Fibroblast of skin of left biceps (primary cell): ENCODE data around the gene ATP11A.

Source experiments
- DNase-seq, 2 experiments: peaks; one replicate each; pipeline ENCODE4 v3.0.0-alpha.2; 2013; ENCODE audit warnings: low read depth in 2 of 2

The ATP11A gene

GRCh38 chr13:112818698-112819045 lies 128.8 kb downstream of the ATP11A start:
- no peak for DNase-seq

GRCh38 chr13:112819111-112819510 lies 129.3 kb downstream of the ATP11A start:
- no peak for DNase-seq

DNA sequence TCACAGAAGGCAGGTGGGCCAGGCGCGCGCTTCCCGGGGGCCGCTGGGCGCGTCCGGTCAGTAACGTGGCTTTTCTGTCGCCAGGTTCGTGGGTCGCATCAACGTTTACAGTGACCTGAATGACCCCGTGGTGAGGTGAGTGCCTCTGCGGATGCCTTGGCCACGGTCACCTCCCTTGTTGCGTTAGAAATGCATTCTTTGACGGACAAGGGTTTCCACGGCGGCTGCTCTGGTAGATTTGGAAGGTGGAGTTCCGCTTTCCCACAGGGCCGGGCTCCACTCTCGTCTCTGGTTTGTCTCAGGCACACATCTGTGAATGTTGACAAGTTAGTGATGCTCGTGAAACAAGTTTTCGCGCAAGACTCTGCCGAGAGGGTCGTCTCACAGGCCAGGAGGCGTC lies 130.0 kb downstream of the ATP11A start:
- DNase-seq = no peak

GRCh38 chr13:112820318-112820717 lies 130.5 kb downstream of the ATP11A start:
- DNase-seq = no peak

- no peak for DNase-seq
These were observed 131.7 kb downstream of the ATP11A start for GRCh38 chr13:112821340-112822055.

GRCh38 chr13:112822851-112823250 lies 133.0 kb downstream of the ATP11A start:
- no peak for DNase-seq

DNA sequence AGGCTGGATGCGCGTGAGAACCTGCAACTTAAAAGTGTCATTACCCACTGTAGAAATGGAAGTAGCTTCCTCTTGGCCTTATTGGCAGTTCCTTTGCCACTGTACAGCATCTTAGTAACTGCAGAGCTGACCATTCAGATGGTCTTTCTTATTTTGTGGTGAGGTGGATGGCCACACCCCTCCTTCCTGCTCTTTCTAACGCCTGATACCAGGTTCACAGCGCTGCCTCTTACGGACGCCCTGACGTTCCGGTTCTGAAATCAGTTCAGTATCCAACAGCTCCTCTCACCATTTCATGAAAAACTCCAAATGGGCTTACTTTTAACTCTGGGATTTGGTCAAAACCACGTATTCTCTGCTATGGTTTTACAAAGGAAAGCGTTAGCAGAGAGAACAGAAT lies 134.6 kb downstream of the ATP11A start:
- no peak for DNase-seq

DNA sequence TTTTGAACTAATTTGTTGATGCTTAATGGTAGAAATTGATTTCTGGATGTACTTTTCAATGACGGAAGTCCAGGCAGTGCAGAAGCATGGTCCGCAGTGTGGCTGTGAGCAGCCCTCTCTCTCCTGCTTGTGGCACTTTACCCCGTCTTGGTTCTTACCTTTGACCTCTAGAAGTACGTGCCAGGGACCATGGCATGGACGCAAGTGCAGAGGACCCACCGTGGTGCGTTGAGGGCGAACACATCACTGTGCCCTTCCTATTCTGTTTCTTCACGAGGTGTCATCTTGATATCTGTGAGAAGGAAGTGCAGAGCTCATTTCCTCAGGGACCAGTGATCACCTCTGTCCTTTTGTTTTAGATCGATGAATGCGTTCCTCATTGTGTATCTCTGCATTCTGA lies 135.2 kb downstream of the ATP11A start:
- DNase-seq = no peak

DNA sequence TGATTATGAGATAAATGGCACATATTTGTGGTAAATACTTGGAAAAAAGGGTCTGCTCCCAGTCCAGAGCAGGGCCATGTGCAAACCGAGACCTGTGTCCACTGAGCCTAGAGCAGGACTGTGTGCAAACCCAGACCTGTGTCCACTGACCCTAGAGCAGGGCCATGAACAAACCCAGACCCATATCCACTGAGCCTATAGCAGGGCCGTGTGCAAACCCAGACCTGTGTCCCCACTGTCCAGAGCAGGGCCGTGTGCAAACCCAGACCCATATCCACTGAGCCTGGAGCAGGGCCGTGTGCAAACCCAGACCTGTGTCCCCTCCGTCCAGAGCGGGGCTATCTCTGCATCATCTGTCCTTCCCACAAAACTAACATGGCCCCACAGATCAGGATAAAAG lies 136.0 kb downstream of the ATP11A start:
- no peak for DNase-seq

GRCh38 chr13:112826565-112826964 lies 136.7 kb downstream of the ATP11A start:
- no peak for DNase-seq

DNA sequence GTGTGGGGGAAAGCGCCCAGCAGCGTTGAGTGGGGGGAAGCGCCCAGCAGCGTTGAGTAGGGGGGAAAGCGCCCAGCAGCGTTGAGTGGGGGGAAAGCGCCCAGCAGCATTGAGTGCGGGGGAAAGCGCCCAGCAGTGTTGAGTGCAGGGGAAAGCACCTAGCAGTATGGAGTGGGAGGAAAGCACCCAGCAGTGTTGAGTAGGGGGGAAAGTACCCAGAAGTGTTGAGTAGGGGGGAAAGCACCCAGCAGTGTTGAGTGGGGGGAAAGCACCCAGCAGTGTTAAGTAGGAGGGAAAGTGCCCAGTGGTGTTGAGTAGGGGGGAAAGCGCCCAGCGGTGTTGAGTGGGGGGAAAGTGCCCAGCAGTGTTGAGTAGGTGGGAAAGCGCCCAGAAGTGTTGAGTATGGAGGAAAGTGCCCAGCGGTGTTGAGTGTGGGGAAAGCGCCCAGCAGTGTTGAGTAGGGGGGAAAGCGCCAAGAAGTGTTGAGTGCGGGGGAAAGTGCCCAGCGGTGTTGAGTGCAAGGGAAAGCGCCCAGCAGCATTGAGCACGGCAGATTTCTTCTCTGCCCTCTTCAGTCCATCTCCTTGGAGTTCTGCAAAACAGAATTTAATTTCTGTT lies 138.4 kb downstream of the ATP11A start:
- DNase-seq = no peak

DNA sequence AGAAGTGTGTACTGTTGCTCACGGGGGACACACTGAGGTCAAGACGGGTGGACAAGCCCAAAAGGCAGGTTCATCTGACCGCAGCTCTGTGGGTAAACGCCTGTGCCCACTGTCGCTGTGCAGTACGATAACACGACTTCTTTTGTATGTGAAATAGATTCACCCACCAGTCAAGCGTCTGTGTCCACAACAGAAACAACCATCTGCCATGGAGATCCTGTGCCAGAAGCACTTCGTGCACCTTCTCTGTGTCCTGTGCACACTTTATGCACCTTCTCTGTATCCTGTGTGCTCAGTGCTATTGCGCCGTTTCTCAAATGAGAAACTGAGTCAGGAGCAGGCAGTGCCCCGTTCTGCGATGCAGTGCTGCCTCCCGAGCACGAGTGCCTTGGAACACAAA lies 138.9 kb downstream of the ATP11A start:
- DNase-seq = no peak

GRCh38 chr13:112831196-112831595 lies 141.4 kb downstream of the ATP11A start:
- DNase-seq = no peak

DNA sequence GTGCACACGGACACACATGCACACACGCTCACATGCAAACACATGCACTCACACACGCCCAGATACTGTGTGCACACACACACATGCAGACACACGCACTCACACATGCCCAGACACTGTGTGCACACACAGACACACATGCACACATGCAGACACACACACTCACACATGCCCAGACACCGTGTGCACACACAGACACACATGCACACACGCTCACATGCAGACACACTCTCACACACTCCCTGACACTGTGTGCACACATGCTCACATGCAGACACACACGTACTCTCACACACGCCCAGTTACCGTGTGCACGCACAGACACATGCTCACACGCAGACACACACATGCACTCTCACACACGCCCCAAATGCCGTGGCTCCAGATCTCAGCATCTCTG lies 142.0 kb downstream of the ATP11A start:
- no peak for DNase-seq

DNA sequence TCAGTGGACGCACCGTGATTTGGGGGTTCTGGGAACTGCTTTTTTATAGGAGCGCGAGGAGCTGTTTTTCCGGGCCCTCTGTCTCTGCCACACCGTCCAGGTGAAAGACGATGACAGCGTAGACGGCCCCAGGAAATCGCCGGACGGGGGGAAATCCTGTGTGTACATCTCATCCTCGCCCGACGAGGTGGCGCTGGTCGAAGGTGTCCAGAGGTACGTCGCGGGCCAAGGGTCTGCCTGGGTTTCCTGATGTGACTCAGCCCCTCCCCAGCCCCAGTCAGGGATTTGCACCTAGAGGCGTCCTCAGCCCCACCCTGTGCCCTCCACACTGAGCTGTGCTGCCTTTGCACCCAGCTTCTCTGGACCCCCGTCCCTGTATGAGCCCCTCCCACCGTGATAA lies 143.0 kb downstream of the ATP11A start:
- DNase-seq = no peak

DNA sequence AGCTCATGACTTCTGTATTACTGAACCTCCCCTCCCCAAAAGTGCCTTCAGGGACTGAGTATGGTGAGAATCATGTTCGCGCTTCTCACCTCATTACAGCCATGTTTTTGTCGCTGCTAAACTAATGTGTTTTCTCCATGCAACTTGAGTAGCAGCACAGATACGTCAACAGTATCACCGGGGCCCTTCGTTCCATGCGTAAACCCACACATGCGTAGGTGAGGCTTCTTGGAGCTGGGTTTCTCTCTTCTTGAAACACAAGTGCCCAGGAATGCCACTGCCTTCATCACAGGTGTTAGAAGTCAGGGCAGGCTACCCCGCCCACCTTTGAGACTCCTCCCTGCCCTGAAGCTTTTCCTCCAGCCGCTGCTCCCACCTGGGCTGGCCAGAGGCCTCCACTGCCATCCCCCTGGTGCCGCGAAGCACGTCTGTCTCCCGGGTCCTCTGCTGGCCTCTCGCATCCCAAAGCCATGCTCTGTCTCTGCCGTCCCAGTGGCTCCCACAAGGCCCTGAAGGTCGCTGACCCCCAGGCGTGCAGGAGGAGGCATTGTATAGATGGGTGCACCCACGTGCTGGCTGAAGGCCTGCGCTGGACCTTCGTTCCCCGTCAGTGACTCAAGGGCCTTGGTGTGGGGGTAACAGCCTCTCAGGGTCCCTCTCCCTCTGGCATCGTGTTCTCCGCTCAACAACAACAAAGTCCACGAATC lies 143.9 kb downstream of the ATP11A start:
- DNase-seq = no peak

- no peak for DNase-seq
These were observed 145.5 kb downstream of the ATP11A start for GRCh38 chr13:112835344-112835743.

- no peak for DNase-seq
These were observed 146.0 kb downstream of the ATP11A start for GRCh38 chr13:112835796-112836195.

- DNase-seq = no peak
These were observed 147.1 kb downstream of the ATP11A start for GRCh38 chr13:112836940-112837339.

DNA sequence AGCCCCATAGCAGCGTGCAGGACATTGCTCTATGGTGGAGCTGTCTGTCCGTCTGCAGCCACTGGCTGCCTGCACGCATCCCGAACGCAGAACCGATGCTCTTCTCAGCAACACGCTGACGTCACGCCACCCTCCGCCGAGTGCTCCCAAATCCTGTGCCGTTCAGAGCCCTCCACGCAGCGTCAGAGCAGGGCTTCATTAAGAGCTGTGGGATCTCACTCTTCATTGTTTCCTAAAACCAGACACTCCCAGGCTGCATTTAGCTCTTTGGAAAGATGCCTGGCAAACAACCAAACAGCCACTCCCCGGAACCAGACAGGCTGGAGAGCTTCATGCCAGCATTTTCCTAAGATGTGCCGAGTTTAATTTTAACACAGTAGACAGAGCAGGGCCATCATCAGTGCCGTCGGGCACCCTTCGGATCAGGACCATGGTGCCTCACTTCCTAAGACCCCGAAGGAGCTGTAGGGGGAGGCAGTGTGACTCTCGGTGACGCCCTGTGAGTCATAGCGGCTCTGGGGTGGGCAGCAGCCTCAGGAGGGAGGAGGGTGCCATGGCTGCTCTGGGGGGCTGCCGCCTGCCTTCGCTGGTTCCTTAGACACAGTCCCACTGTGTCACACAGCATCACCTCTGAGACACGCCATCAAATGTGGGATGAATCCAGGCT lies 147.7 kb downstream of the ATP11A start:
- DNase-seq = no peak

DNA sequence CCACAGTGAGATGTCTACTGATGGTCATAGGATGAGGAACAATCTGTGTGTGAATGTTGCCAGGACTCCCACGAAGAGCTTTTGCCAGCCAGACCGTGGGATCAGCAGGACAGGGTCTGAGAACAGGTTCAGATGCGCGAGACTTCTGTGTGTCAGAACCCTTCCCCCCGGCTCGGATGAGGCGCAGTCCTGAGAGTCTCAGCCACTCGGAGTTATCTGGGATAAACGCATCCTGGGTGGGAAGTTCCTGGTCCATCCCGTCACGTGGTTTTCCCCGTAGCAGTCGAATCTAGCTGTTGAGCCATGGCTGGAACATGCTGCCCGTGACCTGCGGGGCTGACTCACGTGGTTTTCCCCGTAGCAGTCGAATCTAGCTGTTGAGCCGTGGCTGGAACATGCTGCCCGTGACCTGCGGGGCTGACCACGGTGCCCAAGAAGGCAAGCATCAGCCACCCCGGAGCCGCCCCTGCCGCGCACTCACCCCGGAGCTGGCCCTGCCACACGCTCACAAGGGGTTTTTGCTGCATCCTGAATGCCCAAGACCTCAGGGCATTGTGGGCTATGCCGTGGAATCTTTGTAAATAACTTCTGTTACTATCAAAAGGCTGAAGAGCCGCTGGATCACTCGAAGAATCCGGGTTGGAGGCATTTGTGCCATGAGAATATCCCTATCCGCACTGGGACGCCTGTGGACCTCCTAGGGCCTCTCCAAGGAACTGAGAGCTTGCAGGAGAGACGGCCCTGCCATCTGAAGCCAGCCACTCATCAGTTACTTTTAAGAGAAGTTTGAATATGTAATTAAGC lies 148.4 kb downstream of the ATP11A start:
- no peak for DNase-seq

DNA sequence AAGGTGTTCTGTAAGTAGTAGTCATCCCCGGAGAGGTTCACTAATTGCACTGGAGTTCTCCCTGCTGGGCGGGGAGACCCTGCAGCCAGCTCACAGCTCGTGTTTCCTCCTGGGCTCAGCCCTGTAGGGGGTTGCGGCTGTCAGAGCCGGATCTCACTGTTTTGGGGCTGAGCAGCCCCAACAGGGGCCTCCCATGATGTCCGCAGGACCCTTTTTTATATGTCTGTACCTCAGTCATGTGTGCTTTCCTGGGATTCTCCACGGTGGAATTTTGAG lies 148.9 kb downstream of the ATP11A start:
- DNase-seq = no peak
